Measurements from ENCODE around the gene DCAF7.
A peak's percentile ranks its signal among the peaks of the same experiment; 100 is the strongest.

Gene DCAF7

DNA sequence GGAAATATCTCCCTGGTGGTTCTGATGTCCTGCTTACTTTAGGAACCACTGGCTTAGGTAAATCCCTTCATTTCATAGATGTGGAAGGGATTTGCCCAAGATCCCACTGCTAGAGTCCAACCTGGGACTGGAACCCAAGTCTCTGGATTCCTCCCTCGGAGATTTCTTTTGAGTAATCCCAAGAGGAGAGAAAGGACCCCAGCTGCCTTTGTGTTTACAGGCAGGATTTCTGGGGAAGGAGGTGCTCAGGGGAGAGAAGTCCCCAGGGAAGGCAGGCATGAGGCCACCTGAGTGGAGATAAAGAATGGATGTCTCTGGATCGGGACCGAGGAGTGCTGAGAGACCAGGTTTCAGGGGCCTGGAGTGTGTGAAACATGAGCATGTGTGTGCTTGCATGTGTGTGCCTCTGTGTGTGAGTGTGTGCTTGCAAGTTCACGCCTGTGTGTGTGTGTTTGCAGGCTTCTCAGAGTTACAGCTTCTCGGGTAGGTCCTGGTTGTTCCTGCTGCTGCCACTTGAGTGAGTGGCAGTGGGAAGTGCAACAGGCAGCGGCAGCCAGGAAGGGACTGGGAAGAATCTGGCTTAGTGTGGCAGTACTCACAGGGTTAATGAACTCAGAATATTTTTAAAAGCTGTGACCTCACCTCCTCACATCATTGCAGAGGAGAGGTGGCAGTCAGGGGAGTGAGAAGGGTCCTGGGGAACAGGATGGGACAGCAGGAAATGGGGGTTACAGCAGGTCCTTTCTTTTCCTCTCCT is 24.9 kb upstream of the DCAF7 start:
- DNase-seq: no peak

DNA sequence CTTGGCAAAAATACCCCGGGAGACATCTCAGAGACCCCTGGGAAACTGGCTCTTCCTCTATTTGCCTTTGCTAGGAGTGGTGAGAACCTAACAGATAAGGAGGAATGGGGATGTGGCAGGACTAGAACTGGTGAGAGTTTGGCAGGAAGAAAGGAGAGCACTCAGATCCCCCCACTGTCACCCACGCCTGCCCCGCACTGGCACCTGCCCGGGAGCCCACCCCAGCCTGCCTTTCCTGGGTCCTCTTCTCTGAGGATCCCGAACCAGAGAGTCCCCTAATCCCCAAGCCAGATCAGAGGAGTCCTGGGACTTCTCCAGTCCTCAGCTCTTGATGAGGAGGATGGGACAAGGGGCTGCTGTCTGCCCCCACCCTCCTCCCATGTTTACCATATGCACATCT is 23.4 kb upstream of the DCAF7 start:
- DNase-seq: no peak

DNA sequence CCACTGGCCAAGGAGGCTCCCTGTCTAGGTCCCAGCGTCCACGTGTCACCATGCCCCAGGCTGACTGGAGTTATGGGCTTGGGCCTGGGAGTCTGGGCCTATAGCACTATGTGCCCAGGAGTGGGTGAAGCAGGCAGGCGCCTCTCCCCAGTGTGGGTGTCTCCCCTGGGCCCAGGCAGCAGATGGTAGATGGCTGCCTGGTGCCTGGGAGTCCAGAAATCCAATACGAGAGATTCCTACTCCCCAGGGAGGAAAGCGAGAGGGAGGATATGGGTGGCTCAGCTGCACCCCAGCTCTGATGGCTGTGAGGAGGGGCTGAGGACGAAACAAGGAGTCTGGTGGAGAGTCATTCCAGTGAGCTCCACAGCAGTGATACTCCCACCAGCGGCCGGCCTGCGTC is 22.1 kb upstream of the DCAF7 start:
- DNase-seq: no peak

DNA sequence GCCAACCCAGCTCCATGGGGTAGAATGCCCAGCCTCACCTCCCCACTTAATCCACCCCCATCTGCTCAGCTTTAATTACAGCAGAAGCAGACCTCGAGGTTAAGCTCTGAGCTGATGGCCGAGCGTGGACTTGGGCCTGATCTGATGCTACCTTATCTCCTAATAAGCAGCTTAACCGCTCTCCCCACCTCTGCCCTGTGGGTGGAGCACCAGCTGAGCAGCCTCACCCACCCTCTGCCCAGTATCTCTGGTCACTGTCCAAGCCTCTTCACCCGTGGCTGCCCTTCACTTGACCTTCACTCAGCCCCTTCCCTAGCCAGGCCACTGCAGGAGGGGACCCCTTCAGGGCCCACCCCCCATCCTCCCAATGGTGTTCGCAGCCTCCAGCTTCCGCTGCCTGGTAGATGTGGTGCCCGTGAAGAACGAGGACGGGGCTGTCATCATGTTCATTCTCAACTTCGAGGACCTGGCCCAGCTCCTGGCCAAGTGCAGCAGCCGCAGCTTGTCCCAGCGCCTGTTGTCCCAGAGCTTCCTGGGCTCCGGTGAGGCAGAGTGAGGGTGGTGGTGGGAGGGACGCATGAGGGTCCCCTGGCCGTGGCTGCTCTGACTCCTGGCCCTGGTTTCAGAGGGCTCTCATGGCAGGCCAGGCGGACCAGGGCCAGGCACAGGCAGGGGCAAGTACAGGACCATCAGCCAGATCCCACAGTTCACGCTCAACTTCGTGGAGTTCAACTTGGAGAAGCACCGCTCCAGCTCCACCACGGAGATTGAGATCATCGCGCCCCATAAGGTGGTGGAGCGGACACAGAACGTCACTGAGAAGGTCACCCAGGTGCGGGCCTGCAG is 20.3 kb upstream of the DCAF7 start:
- no peak for DNase-seq

DNA sequence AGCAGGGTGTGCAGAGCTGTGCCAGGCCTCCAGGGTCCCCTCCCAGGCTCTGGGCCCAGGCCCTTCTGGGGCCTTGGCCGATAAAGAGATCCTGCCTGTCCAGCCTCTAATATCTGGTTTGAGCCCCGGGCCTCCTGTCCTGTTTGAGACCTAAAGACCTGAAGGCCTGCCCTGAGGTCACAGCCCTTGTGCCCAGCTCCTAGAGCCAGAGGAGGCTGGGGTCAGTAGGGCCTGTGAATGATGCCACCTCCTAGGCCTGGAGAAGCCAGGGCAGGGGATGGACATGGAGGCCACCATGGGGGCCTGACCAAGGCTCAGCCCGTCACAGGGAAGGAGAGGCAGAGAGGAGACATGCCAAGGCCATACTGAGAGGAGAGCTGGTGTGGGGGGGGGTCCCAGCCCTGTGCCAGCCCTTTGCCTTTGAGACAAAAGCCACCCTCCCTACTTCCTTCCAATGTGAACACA is 19.7 kb upstream of the DCAF7 start:
- DNase-seq: no peak

DNA sequence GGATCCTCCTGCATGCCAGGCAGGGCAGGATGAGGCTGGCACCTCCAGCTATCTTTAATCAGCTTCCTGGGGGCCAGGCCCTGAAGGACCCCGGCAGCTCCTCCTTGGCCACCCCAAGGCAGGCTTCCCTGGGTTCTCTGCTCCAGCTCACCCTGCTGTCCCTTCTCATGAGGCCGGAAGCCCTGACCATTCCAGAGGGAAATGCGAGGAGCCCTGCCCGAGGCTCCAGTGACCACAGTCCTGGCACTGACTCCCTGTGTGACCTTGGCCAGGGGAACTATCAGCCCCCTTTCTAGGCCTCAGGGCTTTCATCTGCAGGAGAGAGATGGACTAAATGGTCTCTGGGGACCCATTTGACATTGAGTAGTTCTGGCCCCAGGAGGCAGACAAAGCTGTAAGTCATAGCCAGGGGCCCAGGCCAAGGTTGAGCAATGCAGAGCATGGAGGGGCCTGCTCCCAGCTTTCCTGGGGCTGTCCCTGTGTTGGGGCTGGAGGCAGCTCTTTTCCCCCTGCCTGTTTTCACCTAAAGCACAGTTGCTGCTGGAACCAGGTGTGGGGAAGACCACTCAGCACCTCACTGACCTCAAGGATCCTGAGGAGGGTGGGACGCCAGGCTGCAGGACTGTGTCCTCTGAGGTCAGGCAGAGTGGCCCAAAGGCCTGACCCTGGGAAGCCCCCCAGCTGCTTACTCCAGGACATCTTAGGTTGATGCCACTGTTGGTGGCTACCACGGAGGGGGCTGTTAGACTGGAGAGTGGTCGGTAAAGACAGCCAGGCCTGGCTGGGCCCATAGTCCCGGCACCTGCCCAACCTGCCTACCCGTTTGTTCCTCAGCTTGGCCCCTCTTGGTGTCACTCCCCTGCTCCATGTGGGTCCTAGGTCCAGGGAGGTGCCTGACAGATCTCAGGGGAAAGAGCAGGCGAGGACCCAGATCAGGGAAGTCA is 19.0 kb upstream of the DCAF7 start:
- DNase-seq: no peak

DNA sequence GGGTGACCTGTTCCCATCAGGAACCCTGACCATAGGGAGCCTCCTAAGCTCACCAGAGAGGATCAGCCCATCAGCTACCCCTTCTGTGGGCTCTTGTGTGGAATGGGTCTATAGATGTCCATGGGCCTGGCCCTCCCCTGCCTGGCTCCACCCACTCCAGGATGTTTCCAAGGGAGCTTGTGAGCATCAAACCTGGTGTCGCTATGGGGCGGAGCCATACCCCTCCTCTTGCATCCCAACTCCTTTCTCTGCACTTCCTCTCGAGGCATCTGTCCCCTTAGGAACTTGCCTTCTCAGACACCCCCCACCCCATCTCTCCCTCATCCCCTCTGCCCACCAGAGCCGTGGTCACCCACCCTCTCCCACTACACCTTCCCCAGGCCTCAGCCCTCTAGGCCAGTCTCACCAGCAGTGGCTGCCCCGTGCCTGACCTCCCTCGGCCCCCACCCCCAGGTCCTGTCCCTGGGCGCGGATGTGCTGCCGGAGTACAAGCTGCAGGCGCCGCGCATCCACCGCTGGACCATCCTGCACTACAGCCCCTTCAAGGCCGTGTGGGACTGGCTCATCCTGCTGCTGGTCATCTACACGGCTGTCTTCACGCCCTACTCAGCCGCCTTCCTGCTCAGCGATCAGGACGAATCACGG is 16.7 kb upstream of the DCAF7 start:
- DNase-seq: no peak

DNA sequence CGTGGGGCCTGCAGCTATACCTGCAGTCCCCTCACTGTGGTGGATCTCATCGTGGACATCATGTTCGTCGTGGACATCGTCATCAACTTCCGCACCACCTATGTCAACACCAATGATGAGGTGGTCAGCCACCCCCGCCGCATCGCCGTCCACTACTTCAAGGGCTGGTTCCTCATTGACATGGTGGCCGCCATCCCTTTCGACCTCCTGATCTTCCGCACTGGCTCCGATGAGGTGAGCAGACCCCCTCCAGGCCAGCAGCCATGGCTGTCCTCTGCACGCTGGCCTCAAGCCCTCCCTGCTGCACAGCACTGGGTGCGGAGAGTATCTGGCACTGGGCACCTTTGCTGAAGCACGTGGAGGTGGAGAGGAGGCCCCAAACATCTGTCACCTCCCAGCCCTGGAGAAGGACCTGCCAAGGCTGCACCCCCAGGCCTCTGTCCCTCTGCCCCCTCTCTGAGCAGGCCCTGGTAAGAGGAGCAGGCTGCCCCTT is 16.2 kb upstream of the DCAF7 start:
- no peak for DNase-seq

DNA sequence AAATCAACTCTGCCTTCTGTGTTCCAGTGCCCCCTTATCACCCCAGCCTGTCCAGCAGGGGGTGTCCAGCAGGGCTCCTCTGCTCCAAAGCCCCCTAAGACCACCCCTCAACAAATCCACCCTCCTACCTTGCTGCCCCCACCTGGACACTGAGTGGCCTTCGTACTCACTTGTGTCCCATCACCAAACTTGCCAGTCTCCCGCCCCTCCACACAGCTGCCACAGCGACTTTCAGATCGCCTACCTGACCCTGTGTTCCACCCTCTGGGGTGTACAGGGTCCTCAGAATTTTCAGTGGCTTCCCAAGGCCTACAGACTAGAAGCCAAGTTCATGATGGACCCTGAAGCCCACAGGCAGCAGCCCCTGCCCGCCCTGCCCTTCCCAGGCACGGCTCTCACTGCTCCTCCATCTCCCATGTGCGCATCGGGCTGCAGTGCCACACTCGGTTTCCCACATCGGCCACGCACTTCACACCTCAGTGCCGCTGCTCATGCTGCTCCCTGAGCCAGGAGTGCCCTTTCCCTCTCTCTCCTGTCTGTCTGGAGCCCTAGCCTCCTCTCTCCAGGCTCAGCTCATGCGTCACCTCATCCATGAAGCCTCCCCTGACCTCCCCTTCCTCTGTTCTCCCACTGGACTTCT is 15.3 kb upstream of the DCAF7 start:
- DNase-seq: no peak

DNA sequence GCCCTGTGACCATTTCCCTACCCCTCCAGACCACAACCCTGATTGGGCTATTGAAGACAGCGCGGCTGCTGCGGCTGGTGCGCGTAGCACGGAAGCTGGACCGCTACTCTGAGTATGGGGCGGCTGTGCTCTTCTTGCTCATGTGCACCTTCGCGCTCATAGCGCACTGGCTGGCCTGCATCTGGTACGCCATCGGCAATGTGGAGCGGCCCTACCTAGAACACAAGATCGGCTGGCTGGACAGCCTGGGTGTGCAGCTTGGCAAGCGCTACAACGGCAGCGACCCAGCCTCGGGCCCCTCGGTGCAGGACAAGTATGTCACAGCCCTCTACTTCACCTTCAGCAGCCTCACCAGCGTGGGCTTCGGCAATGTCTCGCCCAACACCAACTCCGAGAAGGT is 14.6 kb upstream of the DCAF7 start:
- no peak for DNase-seq

DNA sequence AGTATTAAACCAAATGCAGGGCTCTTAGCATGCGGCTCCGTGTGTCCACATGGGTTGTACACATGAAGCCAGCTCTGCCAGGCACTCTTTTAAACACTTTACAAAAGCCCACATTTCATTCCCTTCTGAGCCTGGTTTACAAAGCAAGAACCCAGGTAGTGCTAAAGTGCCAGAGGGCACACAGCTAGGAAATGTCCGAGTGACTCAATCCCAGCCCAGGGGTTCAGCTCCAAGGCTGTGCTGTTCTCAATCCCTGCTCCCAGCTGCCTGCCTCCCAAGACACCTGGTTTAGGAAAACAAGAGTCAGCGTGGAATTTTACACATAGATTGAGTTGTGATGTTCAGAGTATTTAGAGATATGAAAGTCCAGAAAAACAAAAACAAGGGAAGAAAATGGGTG is 13.3 kb upstream of the DCAF7 start:
- DNase-seq: no peak

DNA sequence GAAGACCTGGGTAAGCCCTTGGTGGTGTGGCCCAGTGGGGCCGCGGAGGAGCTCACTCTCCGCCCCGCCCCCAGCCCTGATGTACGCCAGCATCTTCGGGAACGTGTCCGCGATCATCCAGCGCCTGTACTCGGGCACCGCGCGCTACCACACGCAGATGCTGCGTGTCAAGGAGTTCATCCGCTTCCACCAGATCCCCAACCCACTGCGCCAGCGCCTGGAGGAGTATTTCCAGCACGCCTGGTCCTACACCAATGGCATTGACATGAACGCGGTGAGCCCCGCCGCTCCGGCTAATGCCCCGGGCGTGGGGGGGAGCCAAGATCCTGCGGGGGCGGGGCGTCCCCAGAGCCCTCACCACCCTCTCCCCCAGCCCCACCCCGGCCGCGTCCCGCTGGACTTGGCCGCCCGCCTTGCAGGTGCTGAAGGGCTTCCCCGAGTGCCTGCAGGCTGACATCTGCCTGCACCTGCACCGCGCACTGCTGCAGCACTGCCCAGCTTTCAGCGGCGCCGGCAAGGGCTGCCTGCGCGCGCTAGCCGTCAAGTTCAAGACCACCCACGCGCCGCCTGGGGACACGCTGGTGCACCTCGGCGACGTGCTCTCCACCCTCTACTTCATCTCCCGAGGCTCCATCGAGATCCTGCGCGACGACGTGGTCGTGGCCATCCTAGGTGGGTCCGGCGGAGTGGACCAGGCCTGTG is 12.1 kb upstream of the DCAF7 start:
- peak; percentile 32 for DNase-seq

DNA sequence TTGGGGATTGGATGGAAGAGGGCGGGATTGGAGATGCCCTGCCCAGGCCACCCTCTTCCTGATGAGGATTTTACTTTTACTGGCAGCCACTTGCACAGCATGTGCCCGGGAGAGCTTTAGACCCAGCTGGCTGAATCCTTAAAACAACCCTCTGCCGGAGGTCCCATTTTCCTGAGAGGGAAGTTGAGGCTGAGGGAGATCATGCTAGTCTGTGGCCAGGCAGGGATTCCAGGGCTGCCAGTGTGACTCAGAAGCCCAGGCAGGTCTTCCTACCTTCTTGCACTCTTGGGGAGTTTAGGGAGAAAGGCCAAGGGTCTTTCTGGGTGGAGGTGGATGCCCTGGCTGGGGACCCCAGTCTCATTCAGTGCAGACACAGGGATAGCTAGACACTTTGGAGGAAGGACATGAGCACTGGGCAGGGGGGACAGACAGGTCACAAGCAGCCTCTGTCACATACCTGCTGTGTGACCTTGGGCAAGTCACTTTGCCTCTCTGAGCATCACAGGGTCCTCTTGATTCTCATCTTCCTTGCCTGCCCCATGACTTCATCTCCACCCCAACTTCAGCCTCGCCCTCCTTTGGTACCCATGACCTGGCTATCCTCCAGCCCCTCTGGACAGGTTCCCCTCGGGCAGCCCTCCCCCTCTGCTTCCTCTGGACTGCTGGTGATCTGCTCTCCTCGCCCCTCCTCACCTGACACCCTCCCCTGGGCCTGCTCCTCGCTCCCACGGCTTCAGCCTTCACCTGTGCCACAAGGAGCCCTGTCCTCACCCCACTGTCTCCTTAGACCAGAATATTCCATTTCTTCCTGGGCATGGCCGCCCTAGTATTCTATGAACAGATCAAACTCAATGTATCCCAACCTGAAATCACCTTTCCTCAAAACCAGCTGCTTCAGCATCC is 11.3 kb upstream of the DCAF7 start:
- no peak for DNase-seq

DNA sequence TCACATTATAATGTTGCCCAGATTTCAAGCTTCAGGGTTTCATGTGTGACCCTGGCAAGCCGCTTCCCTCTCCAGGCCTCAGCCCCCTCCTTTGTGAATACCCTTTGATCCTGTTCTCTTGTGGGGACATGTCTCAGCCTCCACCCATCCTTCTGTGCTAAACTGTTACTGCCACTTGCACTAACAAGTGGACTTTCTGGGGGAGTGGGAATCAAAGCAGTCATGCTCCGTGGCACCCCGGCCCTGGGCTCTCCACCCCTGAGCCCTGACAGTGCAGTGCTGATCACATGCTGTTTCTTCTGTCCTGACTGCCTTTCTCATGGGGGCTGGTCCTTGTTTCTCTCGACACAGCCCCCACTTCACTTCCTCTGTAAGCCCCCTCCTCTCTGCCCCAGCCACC is 9.7 kb upstream of the DCAF7 start:
- no peak for DNase-seq

DNA sequence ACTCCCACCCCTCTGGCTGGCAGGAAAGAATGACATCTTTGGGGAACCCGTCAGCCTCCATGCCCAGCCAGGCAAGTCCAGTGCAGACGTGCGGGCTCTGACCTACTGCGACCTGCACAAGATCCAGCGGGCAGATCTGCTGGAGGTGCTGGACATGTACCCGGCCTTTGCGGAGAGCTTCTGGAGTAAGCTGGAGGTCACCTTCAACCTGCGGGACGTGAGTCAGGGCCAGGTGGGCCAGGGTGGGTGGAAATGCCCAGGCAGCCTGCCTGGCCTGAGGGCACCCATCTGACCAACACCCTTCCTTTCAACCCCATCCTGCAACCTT is 8.1 kb upstream of the DCAF7 start:
- no peak for DNase-seq

DNA sequence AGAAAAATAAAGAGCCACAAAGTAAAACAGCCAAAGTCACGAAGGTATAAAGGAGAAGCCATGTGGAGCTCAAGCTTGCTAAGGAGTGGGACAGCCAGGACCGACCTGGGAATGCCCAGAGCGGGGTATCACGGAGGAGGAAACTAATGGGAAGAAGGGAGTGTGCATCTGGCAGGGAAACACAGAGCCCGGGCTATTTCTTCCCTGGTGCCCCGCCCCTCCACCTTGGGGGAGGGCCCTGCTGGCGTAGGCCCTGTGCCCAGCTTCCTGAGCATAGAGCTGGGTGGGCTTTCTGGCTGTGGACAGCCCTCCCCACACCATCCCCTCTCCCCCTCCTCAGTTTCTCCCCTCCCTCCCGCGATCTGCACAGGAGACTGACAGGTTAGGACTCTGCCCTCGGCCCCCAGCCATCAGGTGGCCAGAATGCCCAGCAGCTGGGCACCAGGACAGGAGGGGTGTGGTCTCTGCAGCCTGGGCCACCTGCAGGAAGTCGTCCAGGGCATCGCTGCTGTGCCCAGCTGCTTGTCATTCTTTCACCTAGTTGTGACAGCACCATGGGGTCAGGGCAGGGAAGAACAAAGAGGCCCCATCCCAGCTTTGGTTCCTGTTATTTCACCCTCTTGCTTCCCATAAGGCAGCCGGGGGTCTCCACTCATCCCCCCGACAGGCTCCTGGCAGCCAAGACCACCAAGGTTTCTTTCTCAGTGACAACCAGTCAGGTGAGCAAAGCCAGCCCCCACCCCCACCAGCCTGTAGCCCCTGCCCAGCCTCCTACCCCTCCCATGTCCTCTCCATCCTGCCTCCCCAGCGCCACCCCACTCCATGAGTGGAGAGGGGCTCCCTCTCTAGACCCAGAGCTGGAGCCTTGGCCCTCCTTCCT is 7.1 kb upstream of the DCAF7 start:
- no peak for DNase-seq

DNA sequence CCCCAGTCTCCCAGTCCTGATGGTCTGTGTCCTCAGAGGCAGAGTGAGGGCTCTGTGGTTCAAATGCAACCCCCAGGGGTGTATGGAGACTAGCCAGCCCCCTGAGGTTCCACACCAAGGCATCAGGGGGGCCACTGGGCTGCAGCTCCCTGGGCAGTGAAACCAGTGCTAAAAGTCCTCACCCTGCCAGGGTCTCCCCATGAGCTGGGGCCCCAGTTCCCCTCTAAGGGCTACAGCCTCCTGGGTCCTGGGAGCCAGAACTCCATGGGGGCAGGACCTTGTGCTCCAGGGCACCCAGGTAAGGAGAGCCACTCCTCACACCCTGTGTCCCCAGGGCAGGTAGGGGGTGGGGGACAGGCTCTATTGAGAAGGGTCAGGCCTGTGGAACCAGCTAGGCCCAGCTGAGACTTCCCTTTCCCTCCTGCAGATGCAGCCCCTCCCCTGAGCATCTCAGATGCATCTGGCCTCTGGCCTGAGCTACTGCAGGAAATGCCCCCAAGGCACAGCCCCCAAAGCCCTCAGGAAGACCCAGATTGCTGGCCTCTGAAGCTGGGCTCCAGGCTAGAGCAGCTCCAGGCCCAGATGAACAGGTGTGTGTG is 6.4 kb upstream of the DCAF7 start:
- no peak for DNase-seq

DNA sequence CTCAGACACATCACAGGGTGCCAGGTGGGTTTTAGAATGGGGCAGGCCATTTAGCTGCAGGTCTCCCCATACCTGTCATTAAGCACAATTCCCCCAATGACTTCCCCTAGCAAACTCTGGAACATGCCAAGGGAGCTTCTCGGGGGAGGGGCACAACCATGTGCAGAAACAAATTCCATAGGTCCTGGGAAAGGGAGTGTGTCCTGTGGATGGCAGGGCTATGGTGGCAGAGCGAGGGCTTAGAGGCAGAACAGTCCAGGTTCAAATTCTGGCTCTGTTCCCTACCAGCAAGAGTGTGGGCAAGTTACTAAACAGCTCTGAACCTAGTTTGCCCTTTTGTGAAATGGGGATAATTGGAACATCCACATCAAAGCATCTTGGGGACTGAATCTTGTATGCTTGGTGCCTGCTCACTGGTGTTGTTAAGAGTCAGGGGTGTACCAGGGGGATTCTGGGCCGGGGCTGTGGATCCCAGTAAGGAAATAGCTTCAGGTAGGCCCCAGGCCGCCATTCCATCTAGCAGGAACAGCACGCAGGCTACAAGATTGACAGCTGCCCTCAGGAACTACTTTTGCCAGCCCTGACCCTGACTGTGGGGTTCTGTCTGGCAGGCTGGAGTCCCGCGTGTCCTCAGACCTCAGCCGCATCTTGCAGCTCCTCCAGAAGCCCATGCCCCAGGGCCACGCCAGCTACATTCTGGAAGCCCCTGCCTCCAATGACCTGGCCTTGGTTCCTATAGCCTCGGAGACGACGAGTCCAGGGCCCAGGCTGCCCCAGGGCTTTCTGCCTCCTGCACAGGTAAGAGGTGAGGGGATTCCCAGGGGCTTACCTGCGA is 5.6 kb upstream of the DCAF7 start:
- no peak for DNase-seq
